GM23338 (cell line): Measurements from ENCODE around the gene PLCXD3. TPM values are rescaled to one million over a fixed set of nuclear protein-coding genes. Genes with fewer than 3 reads are reported as not detected.

Experiments used
- ATAC-seq: fragments of 200-7000 bp; cut with Tn5 transposase; 3 replicates; pipeline ENCODE4 v1.9.1; 2020
- DNase-seq: peaks from one replicate; pipeline ENCODE4 v3.0.0-alpha.2; 2015; ENCODE audit warnings: low spot score
- H2AFZ ChIP-seq: fragments of 200-600 bp; sonication (generic); 2 replicates; pipeline ENCODE4 v1.8.0; 2016; ENCODE audit warnings: antibody characterized with exemption, mild to moderate bottlenecking, moderate library complexity
- H3F3A ChIP-seq: fragments of 200-600 bp; sonication (generic); replicated peaks from 2 replicates; pipeline ENCODE4 v1.8.0; 2017; ENCODE audit warnings: antibody characterized with exemption, mixed run types, low read depth
- H3K27ac ChIP-seq: fragments of 200-600 bp; sonication (generic); 2 replicates; pipeline ENCODE4 v1.6.1; 2016; ENCODE audit warnings: low read depth
- H3K27me3 ChIP-seq: fragments of 200-600 bp; sonication (generic); 2 replicates; pipeline ENCODE4 v1.8.0; 2016; ENCODE audit warnings: mild to moderate bottlenecking, mixed run types, moderate library complexity; ENCODE audit not compliant: insufficient read depth
- H3K36me3 ChIP-seq: fragments of 200-600 bp; sonication (generic); 2 replicates; pipeline ENCODE4 v1.8.0; 2016; ENCODE audit warnings: mild to moderate bottlenecking; ENCODE audit not compliant: insufficient read depth
- H3K4me1 ChIP-seq: fragments of 200-600 bp; sonication (generic); 2 replicates; pipeline ENCODE4 v1.8.0; 2016; ENCODE audit warnings: mild to moderate bottlenecking, moderate library complexity; ENCODE audit not compliant: insufficient read depth
- H3K4me2 ChIP-seq: fragments of 200-600 bp; sonication (generic); 2 replicates; pipeline ENCODE4 v1.7.1; 2017; ENCODE audit warnings: mixed run types
- H3K4me3 ChIP-seq: fragments of 200-600 bp; sonication (generic); 2 replicates; pipeline ENCODE4 v1.6.1; 2016; ENCODE audit warnings: mixed run types
- H3K79me2 ChIP-seq: fragments of 200-600 bp; sonication (generic); replicated peaks from 2 replicates; pipeline ENCODE4 v1.8.0; 2017; ENCODE audit warnings: mild to moderate bottlenecking; ENCODE audit not compliant: insufficient read depth
- H3K9me2 ChIP-seq: fragments of 200-600 bp; sonication (generic); 2 replicates; pipeline ENCODE4 v1.8.0; 2017; ENCODE audit not compliant: insufficient read depth
- H4K20me1 ChIP-seq: fragments of 200-600 bp; sonication (generic); replicated peaks from 2 replicates; pipeline ENCODE4 v1.8.0; 2017; ENCODE audit warnings: mild to moderate bottlenecking; ENCODE audit not compliant: insufficient read depth
- H3K27ac Mint-ChIP-seq: 2 replicates; pipeline ENCODE4 v1.8.0; 2020; ENCODE audit warnings: inconsistent platforms, mild to moderate bottlenecking, moderate library complexity, mixed read lengths
- H3K27me3 Mint-ChIP-seq: 3 replicates; pipeline ENCODE4 v1.8.0; 2022; ENCODE audit warnings: low read depth, mild to moderate bottlenecking, moderate library complexity, mixed read lengths, inconsistent platforms; ENCODE audit not compliant: insufficient read depth, poor library complexity
- H3K36me3 Mint-ChIP-seq: 3 replicates; pipeline ENCODE4 v1.8.0; 2021; ENCODE audit warnings: low read depth, mild to moderate bottlenecking, inconsistent platforms, moderate library complexity, mixed read lengths
- H3K4me1 Mint-ChIP-seq: 3 replicates; pipeline ENCODE4 v1.8.0; 2020; ENCODE audit warnings: mild to moderate bottlenecking, inconsistent platforms, mixed read lengths
- H3K4me3 Mint-ChIP-seq: 3 replicates; pipeline ENCODE4 v1.8.0; 2021; ENCODE audit warnings: moderate library complexity, mild to moderate bottlenecking, inconsistent platforms, mixed read lengths
- H3K9me3 Mint-ChIP-seq: 3 replicates; pipeline ENCODE4 v1.8.0; 2020; ENCODE audit warnings: moderate library complexity, mild to moderate bottlenecking, inconsistent platforms, mixed read lengths
- CREB1 ChIP-seq: fragments of 250-450 bp; sonication (Bioruptor Pico); IDR thresholded peaks from 2 replicates; pipeline ENCODE4 v1.5.0; 2020; ENCODE audit warnings: low read depth, mild to moderate bottlenecking, moderate library complexity
- EZH2 ChIP-seq: fragments of 200-600 bp; sonication (generic); IDR thresholded peaks from one replicate; pipeline ENCODE4 v1.8.0; 2017; ENCODE audit warnings: antibody characterized with exemption, mild to moderate bottlenecking, low read depth; ENCODE audit not compliant: unreplicated experiment
- EZH2phosphoT487 ChIP-seq: fragments of 200-600 bp; sonication (generic); IDR thresholded peaks from one replicate; pipeline ENCODE4 v1.8.1; 2018; ENCODE audit warnings: antibody characterized with exemption; ENCODE audit not compliant: unreplicated experiment
- JUNB ChIP-seq: IDR thresholded peaks from one replicate; pipeline ENCODE4 v1.6.1; 2016; ENCODE audit warnings: antibody characterized with exemption; ENCODE audit not compliant: unreplicated experiment
- NANOG ChIP-seq: IDR thresholded peaks from 2 replicates; pipeline ENCODE4 v1.6.1; 2016; ENCODE audit warnings: antibody characterized with exemption, borderline replicate concordance
- POLR2AphosphoS5 ChIP-seq: IDR thresholded peaks from 2 replicates; pipeline ENCODE4 v1.6.1; 2016; ENCODE audit warnings: antibody characterized with exemption, low read depth
- REST ChIP-seq: IDR thresholded peaks from one replicate; pipeline ENCODE4 v1.6.1; 2018; ENCODE audit warnings: antibody characterized with exemption; ENCODE audit not compliant: unreplicated experiment
- STAT1 ChIP-seq: IDR thresholded peaks from one replicate; pipeline ENCODE4 v1.6.1; 2016; ENCODE audit warnings: antibody characterized with exemption; ENCODE audit not compliant: unreplicated experiment
- ZNF114 ChIP-seq: fragments of 250-450 bp; sonication (Bioruptor Pico); IDR thresholded peaks from 2 replicates; pipeline ENCODE4 v1.5.0; 2020; ENCODE audit warnings: mild to moderate bottlenecking, moderate library complexity
- ZNF331 ChIP-seq: fragments of 250-450 bp; sonication (Bioruptor Pico); IDR thresholded peaks from 2 replicates; pipeline ENCODE4 v1.5.0; 2020; ENCODE audit warnings: low read depth, mild to moderate bottlenecking, moderate library complexity
- polyA plus RNA-seq: library from polyadenylated mRNA; unstranded; fragments of >200 nt; fragmentation: Nextera tagmentation; extraction: Ambion mirVana; gene quantifications from 2 replicates; pipeline ENCODE4 v1.2.1, GENCODE V29; 2016
- total RNA-seq: library from RNA; depleted of rRNA; stranded (reverse); fragments of >200 nt; shearing (Covaris generic); gene quantifications from 2 replicates; pipeline ENCODE4 v1.2.3, GENCODE V29; 2014
- TF ChIP-seq, protein P1 (sequence below): fragments of 250-450 bp; sonication (Bioruptor Pico); IDR thresholded peaks from 2 replicates; pipeline ENCODE4 v1.5.0; 2020; ENCODE audit warnings: mild to moderate bottlenecking, moderate library complexity
- TF ChIP-seq, protein P2 (sequence below): IDR thresholded peaks from 2 replicates; pipeline ENCODE4 v1.6.1; 2016; ENCODE audit warnings: antibody characterized with exemption
- TF ChIP-seq, protein P3 (sequence below), 2 experiments: fragments of 200-600 bp in 1 of 2; sonication (generic) in 1 of 2; conservative IDR thresholded peaks; 2 replicates each; pipeline versions ENCODE4 v1.5.1 to v1.6.1; 2016 to 2017; ENCODE audit warnings: antibody characterized with exemption in 2 of 2, low read depth in 2 of 2, mild to moderate bottlenecking in 2 of 2, moderate library complexity in 1 of 2

Gene PLCXD3
- total and polyA plus RNA-seq, 2 experiments from 2014 or later: 0.03 TPM

GRCh38 chr5:41368158-41368557 lies 142.2 kb downstream of the PLCXD3 start:
- no peak for TF ChIP-seq NANOG
- no peak for TF ChIP-seq JUNB
- no peak for TF ChIP-seq CREB1
- TF ChIP-seq REST: no peak
- no peak for TF ChIP-seq EZH2phosphoT487
- TF ChIP-seq, protein P1, sequence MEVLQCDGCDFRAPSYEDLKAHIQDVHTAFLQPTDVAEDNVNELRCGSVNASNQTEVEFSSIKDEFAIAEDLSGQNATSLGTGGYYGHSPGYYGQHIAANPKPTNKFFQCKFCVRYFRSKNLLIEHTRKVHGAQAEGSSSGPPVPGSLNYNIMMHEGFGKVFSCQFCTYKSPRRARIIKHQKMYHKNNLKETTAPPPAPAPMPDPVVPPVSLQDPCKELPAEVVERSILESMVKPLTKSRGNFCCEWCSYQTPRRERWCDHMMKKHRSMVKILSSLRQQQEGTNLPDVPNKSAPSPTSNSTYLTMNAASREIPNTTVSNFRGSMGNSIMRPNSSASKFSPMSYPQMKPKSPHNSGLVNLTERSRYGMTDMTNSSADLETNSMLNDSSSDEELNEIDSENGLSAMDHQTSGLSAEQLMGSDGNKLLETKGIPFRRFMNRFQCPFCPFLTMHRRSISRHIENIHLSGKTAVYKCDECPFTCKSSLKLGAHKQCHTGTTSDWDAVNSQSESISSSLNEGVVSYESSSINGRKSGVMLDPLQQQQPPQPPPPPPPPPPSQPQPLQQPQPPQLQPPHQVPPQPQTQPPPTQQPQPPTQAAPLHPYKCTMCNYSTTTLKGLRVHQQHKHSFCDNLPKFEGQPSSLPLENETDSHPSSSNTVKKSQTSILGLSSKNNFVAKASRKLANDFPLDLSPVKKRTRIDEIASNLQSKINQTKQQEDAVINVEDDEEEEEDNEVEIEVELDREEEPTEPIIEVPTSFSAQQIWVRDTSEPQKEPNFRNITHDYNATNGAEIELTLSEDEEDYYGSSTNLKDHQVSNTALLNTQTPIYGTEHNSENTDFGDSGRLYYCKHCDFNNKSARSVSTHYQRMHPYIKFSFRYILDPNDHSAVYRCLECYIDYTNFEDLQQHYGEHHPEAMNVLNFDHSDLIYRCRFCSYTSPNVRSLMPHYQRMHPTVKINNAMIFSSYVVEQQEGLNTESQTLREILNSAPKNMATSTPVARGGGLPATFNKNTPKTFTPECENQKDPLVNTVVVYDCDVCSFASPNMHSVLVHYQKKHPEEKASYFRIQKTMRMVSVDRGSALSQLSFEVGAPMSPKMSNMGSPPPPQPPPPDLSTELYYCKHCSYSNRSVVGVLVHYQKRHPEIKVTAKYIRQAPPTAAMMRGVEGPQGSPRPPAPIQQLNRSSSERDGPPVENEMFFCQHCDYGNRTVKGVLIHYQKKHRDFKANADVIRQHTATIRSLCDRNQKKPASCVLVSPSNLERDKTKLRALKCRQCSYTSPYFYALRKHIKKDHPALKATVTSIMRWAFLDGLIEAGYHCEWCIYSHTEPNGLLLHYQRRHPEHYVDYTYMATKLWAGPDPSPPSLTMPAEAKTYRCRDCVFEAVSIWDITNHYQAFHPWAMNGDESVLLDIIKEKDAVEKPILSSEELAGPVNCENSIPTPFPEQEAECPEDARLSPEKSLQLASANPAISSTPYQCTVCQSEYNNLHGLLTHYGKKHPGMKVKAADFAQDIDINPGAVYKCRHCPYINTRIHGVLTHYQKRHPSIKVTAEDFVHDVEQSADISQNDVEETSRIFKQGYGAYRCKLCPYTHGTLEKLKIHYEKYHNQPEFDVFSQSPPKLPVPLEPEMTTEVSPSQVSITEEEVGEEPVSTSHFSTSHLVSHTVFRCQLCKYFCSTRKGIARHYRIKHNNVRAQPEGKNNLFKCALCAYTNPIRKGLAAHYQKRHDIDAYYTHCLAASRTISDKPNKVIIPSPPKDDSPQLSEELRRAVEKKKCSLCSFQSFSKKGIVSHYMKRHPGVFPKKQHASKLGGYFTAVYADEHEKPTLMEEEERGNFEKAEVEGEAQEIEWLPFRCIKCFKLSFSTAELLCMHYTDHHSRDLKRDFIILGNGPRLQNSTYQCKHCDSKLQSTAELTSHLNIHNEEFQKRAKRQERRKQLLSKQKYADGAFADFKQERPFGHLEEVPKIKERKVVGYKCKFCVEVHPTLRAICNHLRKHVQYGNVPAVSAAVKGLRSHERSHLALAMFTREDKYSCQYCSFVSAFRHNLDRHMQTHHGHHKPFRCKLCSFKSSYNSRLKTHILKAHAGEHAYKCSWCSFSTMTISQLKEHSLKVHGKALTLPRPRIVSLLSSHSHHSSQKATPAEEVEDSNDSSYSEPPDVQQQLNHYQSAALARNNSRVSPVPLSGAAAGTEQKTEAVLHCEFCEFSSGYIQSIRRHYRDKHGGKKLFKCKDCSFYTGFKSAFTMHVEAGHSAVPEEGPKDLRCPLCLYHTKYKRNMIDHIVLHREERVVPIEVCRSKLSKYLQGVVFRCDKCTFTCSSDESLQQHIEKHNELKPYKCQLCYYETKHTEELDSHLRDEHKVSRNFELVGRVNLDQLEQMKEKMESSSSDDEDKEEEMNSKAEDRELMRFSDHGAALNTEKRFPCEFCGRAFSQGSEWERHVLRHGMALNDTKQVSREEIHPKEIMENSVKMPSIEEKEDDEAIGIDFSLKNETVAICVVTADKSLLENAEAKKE (CRISPR knock-in tag): no peak
- no peak for TF ChIP-seq ZNF331 (CRISPR knock-in tag)
- TF ChIP-seq, protein P2, sequence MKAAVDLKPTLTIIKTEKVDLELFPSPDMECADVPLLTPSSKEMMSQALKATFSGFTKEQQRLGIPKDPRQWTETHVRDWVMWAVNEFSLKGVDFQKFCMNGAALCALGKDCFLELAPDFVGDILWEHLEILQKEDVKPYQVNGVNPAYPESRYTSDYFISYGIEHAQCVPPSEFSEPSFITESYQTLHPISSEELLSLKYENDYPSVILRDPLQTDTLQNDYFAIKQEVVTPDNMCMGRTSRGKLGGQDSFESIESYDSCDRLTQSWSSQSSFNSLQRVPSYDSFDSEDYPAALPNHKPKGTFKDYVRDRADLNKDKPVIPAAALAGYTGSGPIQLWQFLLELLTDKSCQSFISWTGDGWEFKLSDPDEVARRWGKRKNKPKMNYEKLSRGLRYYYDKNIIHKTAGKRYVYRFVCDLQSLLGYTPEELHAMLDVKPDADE: no peak
- TF ChIP-seq, protein P3, sequence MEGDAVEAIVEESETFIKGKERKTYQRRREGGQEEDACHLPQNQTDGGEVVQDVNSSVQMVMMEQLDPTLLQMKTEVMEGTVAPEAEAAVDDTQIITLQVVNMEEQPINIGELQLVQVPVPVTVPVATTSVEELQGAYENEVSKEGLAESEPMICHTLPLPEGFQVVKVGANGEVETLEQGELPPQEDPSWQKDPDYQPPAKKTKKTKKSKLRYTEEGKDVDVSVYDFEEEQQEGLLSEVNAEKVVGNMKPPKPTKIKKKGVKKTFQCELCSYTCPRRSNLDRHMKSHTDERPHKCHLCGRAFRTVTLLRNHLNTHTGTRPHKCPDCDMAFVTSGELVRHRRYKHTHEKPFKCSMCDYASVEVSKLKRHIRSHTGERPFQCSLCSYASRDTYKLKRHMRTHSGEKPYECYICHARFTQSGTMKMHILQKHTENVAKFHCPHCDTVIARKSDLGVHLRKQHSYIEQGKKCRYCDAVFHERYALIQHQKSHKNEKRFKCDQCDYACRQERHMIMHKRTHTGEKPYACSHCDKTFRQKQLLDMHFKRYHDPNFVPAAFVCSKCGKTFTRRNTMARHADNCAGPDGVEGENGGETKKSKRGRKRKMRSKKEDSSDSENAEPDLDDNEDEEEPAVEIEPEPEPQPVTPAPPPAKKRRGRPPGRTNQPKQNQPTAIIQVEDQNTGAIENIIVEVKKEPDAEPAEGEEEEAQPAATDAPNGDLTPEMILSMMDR (conservative IDR thresholded peaks at IDR 0.05; ENCODE audit: low read depth in 2 of 2): no peak
- TF ChIP-seq EZH2: no peak
- TF ChIP-seq STAT1: no peak
- no peak for TF ChIP-seq POLR2AphosphoS5
- no peak for TF ChIP-seq ZNF114 (CRISPR knock-in tag)
- H3K79me2 ChIP-seq: no peaks in the 10 kb centered on the region
- no peaks in the 10 kb centered on the region for H3K4me1 ChIP-seq
- DNase-seq: no peak
- H3K4me2 ChIP-seq: no peak overlapping the region
- no peaks in the 10 kb centered on the region for H3K4me1 Mint-ChIP-seq
- peaks cover 12% of the 10 kb centered on the region; the same call in 1 of the 2 replicates for H3K9me2 ChIP-seq
- no peaks in the 10 kb centered on the region for H3F3A ChIP-seq
- H3K27ac ChIP-seq: no peak overlapping the region
- no peaks in the 10 kb centered on the region for H3K27me3 Mint-ChIP-seq
- no peaks in the 10 kb centered on the region for H3K36me3 ChIP-seq
- no peaks in the 10 kb centered on the region for H3K36me3 Mint-ChIP-seq
- H3K27ac Mint-ChIP-seq: no peak overlapping the region
- no peaks in the 10 kb centered on the region for H4K20me1 ChIP-seq
- H3K27me3 ChIP-seq: no peaks in the 10 kb centered on the region
- H2AFZ ChIP-seq: no peak overlapping the region
- no peak for ATAC-seq
- H3K4me3 ChIP-seq: no peak overlapping the region
- H3K4me3 Mint-ChIP-seq: no peak overlapping the region
- no peaks in the 10 kb centered on the region for H3K9me3 Mint-ChIP-seq
